ENCODE measurements around the gene C16orf87.

DNA sequence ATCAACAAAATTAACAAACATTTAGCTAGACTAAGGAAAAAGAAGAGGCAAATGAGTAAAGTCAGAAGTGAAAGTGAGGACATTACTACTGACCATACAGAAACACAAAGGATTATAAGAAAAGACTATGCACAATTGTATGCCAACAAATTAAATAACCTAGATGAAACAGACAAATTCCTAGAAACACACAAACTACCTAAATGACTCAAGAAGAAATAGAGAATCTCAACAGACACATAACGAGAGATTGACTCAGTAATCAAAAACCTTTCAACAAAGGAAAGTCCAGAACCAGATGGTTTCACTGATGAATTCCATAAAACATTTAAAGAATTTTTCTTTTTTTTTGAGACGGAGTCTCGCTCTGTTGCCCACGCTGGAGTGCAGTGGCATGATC, 47.2 kb downstream of the C16orf87 start:
- TF ChIP-seq, protein P1, sequence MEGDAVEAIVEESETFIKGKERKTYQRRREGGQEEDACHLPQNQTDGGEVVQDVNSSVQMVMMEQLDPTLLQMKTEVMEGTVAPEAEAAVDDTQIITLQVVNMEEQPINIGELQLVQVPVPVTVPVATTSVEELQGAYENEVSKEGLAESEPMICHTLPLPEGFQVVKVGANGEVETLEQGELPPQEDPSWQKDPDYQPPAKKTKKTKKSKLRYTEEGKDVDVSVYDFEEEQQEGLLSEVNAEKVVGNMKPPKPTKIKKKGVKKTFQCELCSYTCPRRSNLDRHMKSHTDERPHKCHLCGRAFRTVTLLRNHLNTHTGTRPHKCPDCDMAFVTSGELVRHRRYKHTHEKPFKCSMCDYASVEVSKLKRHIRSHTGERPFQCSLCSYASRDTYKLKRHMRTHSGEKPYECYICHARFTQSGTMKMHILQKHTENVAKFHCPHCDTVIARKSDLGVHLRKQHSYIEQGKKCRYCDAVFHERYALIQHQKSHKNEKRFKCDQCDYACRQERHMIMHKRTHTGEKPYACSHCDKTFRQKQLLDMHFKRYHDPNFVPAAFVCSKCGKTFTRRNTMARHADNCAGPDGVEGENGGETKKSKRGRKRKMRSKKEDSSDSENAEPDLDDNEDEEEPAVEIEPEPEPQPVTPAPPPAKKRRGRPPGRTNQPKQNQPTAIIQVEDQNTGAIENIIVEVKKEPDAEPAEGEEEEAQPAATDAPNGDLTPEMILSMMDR (IDR thresholded peaks at IDR 0.05), result no peak
- no peak for TF ChIP-seq POLR2A (IDR thresholded peaks at IDR 0.05)

All from body of pancreas (tissue), 4 donors.